Coronary artery (tissue), 2 donors: Measurements from ENCODE around the gene YLPM1.

Experiments
- DNase-seq: peaks from one replicate; pipeline ENCODE4 v3.0.0-alpha.2; 2017; ENCODE audit warnings: low spot score
- H3K27ac ChIP-seq, 2 donors: fragments of 200-600 bp; sonication (generic); one replicate each; pipeline ENCODE4 v1.5.1; 2016 to 2019
- H3K4me3 ChIP-seq: fragments of 200-600 bp; sonication (generic); 2 replicates; pipeline ENCODE4 v1.5.1; 2016; ENCODE audit warnings: mild to moderate bottlenecking, moderate library complexity
- CTCF ChIP-seq: fragments of 200-600 bp; sonication (generic); IDR thresholded peaks from one replicate; pipeline ENCODE4 v1.5.1; 2019; ENCODE audit warnings: antibody characterized with exemption

YLPM1 gene

GRCh38 chr14:74852922-74853530, 89.9 kb downstream of the YLPM1 start:
- Histone ChIP-seq H3K4me3 (no peak overlapping the region), H3K27ac (no peak overlapping the region)
- DNase-seq = no peak
- no peak for TF ChIP-seq CTCF

- no peak overlapping the region for H3K27ac ChIP-seq
- no peak for DNase-seq
- no peak for TF ChIP-seq CTCF
- H3K4me3 ChIP-seq = no peak overlapping the region
Measured at GRCh38 chr14:74853581-74853980, 90.5 kb downstream of the YLPM1 start.

- H3K4me3 ChIP-seq = no peak overlapping the region
- TF ChIP-seq CTCF = no peak
- H3K27ac ChIP-seq = no peak overlapping the region
- no peak for DNase-seq
Measured at GRCh38 chr14:74855021-74855420, 91.9 kb downstream of the YLPM1 start.

GRCh38 chr14:74855945-74856344, 92.8 kb downstream of the YLPM1 start:
- TF ChIP-seq CTCF = no peak
- no peak for DNase-seq
- Histone ChIP-seq H3K4me3 (no peak overlapping the region), H3K27ac (no peak overlapping the region)

GRCh38 chr14:74856366-74856765, 93.2 kb downstream of the YLPM1 start:
- Histone ChIP-seq H3K4me3 (no peak overlapping the region), H3K27ac (no peak overlapping the region)
- TF ChIP-seq CTCF = no peak
- DNase-seq = no peak

GRCh38 chr14:74858022-74858421, 94.9 kb downstream of the YLPM1 start:
- Histone ChIP-seq H3K4me3 (no peak overlapping the region), H3K27ac (no peak overlapping the region)
- DNase-seq = no peak
- no peak for TF ChIP-seq CTCF

GRCh38 chr14:74859757-74860552, 96.8 kb downstream of the YLPM1 start:
- TF ChIP-seq CTCF = no peak
- H3K4me3 ChIP-seq = no peak overlapping the region
- no peak overlapping the region for H3K27ac ChIP-seq
- no peak for DNase-seq
